ENCODE results near the gene MPZL2.

The MPZL2 gene

GRCh38 chr11:118263695-118264568 lies at the start of gene MPZL2:
Gene MPZL2 (minus strand): TSS chr11:118264297. CDS start chr11:118264153, 144 bp downstream.
- H3F3A ChIP-seq (ENCODE audit: low read depth) = no peaks in the 10 kb centered on the region
- H3K4me3 ChIP-seq (ENCODE audit: low read length, poor library complexity, severe bottlenecking) = peak within 1 kb of the TSS; percentile 19
- no peaks in the 10 kb centered on the region for H3K36me3 ChIP-seq (ENCODE audit: insufficient read depth, low read length)
- peak within 1 kb of the TSS; percentile 55; the same call in 1 of the 2 replicates for H2AFZ ChIP-seq (ENCODE audit: low read length)
- no peaks in the 10 kb centered on the region for H3K9me2 ChIP-seq (replicated peaks; ENCODE audit: low read depth, low read length)
- no peaks in the 10 kb centered on the region for H4K20me1 ChIP-seq (ENCODE audit: insufficient read depth, low read length, poor library complexity, severe bottlenecking)
- TF ChIP-seq EZH2phosphoT487 (IDR thresholded peaks at IDR 0.05; ENCODE audit: borderline replicate concordance) (no peak), CTCF (conservative IDR thresholded peaks at IDR 0.05; ENCODE audit: low read length) (peak; percentile 27; the same call in 1 of the 2 replicates)
- peaks cover 77% of the 10 kb centered on the region for H3K27me3 ChIP-seq (ENCODE audit: insufficient read depth, low read length, poor library complexity, severe bottlenecking)
- H3K4me1 ChIP-seq (ENCODE audit: insufficient read depth, low read length, poor library complexity, severe bottlenecking) = peaks cover 5% of the 10 kb centered on the region
- H3K9me3 ChIP-seq (ENCODE audit: insufficient read depth, low read depth, low read length) = peaks cover 2% of the 10 kb centered on the region; the same call in 1 of the 2 replicates
- H3K79me2 ChIP-seq (ENCODE audit: insufficient read depth, low read length) = no peaks in the 10 kb centered on the region
- peak within 1 kb of the TSS; percentile 52 for H3K4me2 ChIP-seq (ENCODE audit: low read depth, low read length, poor library complexity, severe bottlenecking)
- no peak within 1 kb of the TSS for H3K9ac ChIP-seq (ENCODE audit: low read depth, low read length, poor library complexity, severe bottlenecking)

GRCh38 chr11:118313242-118313641 lies 49.1 kb upstream of the MPZL2 start:
- TF ChIP-seq CTCF (conservative IDR thresholded peaks at IDR 0.05; ENCODE audit: low read length) (no peak), EZH2phosphoT487 (IDR thresholded peaks at IDR 0.05; ENCODE audit: borderline replicate concordance) (no peak)
- peaks cover 24% of the 10 kb centered on the region for H4K20me1 ChIP-seq (ENCODE audit: insufficient read depth, low read length, poor library complexity, severe bottlenecking)
- H2AFZ ChIP-seq (ENCODE audit: low read length) = no peak overlapping the region
- no peaks in the 10 kb centered on the region for H3K9me3 ChIP-seq (ENCODE audit: insufficient read depth, low read depth, low read length)
- no peaks in the 10 kb centered on the region for H3K27me3 ChIP-seq (ENCODE audit: insufficient read depth, low read length, poor library complexity, severe bottlenecking)
- no peak overlapping the region for H3K4me3 ChIP-seq (ENCODE audit: low read length, poor library complexity, severe bottlenecking)
- H3K9me2 ChIP-seq (replicated peaks; ENCODE audit: low read depth, low read length) = no peaks in the 10 kb centered on the region
- peaks cover 14% of the 10 kb centered on the region for H3F3A ChIP-seq (ENCODE audit: low read depth)
- no peak overlapping the region for H3K4me2 ChIP-seq (ENCODE audit: low read depth, low read length, poor library complexity, severe bottlenecking)
- peaks cover 50% of the 10 kb centered on the region for H3K79me2 ChIP-seq (ENCODE audit: insufficient read depth, low read length)
- H3K9ac ChIP-seq (ENCODE audit: low read depth, low read length, poor library complexity, severe bottlenecking) = no peak overlapping the region
- H3K36me3 ChIP-seq (ENCODE audit: insufficient read depth, low read length) = peaks cover 49% of the 10 kb centered on the region
- peaks cover 64% of the 10 kb centered on the region for H3K4me1 ChIP-seq (ENCODE audit: insufficient read depth, low read length, poor library complexity, severe bottlenecking)

- no peak overlapping the region for H2AFZ ChIP-seq (ENCODE audit: low read length)
- H3K79me2 ChIP-seq (ENCODE audit: insufficient read depth, low read length) = peaks cover 59% of the 10 kb centered on the region
- peaks cover 24% of the 10 kb centered on the region for H4K20me1 ChIP-seq (ENCODE audit: insufficient read depth, low read length, poor library complexity, severe bottlenecking)
- H3K9me2 ChIP-seq (replicated peaks; ENCODE audit: low read depth, low read length) = no peaks in the 10 kb centered on the region
- peaks cover 13% of the 10 kb centered on the region for H3F3A ChIP-seq (ENCODE audit: low read depth)
- H3K4me3 ChIP-seq (ENCODE audit: low read length, poor library complexity, severe bottlenecking) = no peak overlapping the region
- H3K4me1 ChIP-seq (ENCODE audit: insufficient read depth, low read length, poor library complexity, severe bottlenecking) = peaks cover 66% of the 10 kb centered on the region
- peaks cover 54% of the 10 kb centered on the region for H3K36me3 ChIP-seq (ENCODE audit: insufficient read depth, low read length)
- H3K9ac ChIP-seq (ENCODE audit: low read depth, low read length, poor library complexity, severe bottlenecking) = no peak overlapping the region
- no peaks in the 10 kb centered on the region for H3K27me3 ChIP-seq (ENCODE audit: insufficient read depth, low read length, poor library complexity, severe bottlenecking)
- no peaks in the 10 kb centered on the region for H3K9me3 ChIP-seq (ENCODE audit: insufficient read depth, low read depth, low read length)
- TF ChIP-seq EZH2phosphoT487 (IDR thresholded peaks at IDR 0.05; ENCODE audit: borderline replicate concordance) = no peak
- H3K4me2 ChIP-seq (ENCODE audit: low read depth, low read length, poor library complexity, severe bottlenecking) = no peak overlapping the region
These were observed 48.2 kb upstream of the MPZL2 start for GRCh38 chr11:118312328-118312727.

Data from Loucy (cell line).